ENCODE results near the gene ZNF516.

- TF ChIP-seq CTCF (IDR thresholded peaks at IDR 0.05) (no peak), POLR2A (IDR thresholded peaks at IDR 0.05) (no peak)
These were observed 52.5 kb downstream of the ZNF516 start for GRCh38 chr18:76442413-76443171.
